SK-N-SH (cell line): ENCODE data around the gene ADGRG3. TPM values are rescaled to one million over a fixed set of nuclear protein-coding genes. Genes with fewer than 3 reads are reported as not detected.
"Not testable (repeated sequence)": the region's sequence is repeated elsewhere in the genome, so short reads cannot be mapped to it uniquely, and the experiment has no call there.

Experiments
- CTCF ChIA-PET: fragments of 300-600, 350-600 bp; formaldehyde crosslinking; extraction: SDS; loops from one replicate; lab custom pipeline; 2021; lab: Yijun Ruan, JAX
- POLR2A ChIA-PET: fragments of 350-600 bp; sonication (Branson Sonifier 250); formaldehyde crosslinking; extraction: SDS; loops from one replicate; lab custom pipeline; 2020; ENCODE audit warnings: antibody characterized with exemption, inconsistent platforms; lab: Yijun Ruan, JAX
- DNase-seq: peaks from one replicate; pipeline ENCODE4 v3.0.0; 2012
- H2AFZ ChIP-seq: fragments of 200-600 bp; sonication (generic); 2 replicates; pipeline ENCODE4 v1.8.1; 2016; ENCODE audit warnings: antibody characterized with exemption, mild to moderate bottlenecking, low read depth
- H3F3A ChIP-seq: fragments of 200-600 bp; sonication (generic); replicated peaks from 2 replicates; pipeline ENCODE3; 2016; ENCODE audit warnings: antibody characterized with exemption, mild to moderate bottlenecking; ENCODE audit not compliant: insufficient read depth
- H3K27ac ChIP-seq, 2 experiments: fragments of 200-500 bp in 1 of 2; fragments of 200-600 bp in 1 of 2; sonication (Bioruptor generic) in 1 of 2; sonication (generic), shearing (Covaris generic) in 1 of 2; 2 replicates each; pipeline versions ENCODE4 v1.5.1 to v1.6.1; 2014 to 2016; ENCODE audit warnings: low read depth in 2 of 2, inconsistent platforms in 1 of 2, low read length in 1 of 2, mild to moderate bottlenecking in 1 of 2, mixed read lengths in 1 of 2
- H3K27me3 ChIP-seq: fragments of 200-600 bp; sonication (generic), shearing (Covaris generic); 2 replicates; pipeline ENCODE4 v1.6.1; 2016; ENCODE audit warnings: mixed run types; ENCODE audit not compliant: insufficient read depth
- H3K36me3 ChIP-seq, 2 experiments: fragments of 200-500 bp in 1 of 2; fragments of 200-600 bp in 1 of 2; sonication (Bioruptor generic) in 1 of 2; sonication (generic) in 1 of 2; replicated peaks in 1 of 2; 2 replicates each; pipeline versions ENCODE3 to v1.5.1; 2014 to 2016; ENCODE audit warnings: low read length in 1 of 2, mild to moderate bottlenecking in 1 of 2; ENCODE audit not compliant: insufficient read depth in 2 of 2, control insufficient read depth in 1 of 2
- H3K4me1 ChIP-seq, 2 experiments: fragments of 200-500 bp in 1 of 2; fragments of 200-600 bp in 1 of 2; sonication (Bioruptor generic) in 1 of 2; sonication (generic), shearing (Covaris generic) in 1 of 2; 2 replicates each; pipeline versions ENCODE4 v1.5.1 to v1.6.1; 2014 to 2016; ENCODE audit warnings: low read depth in 1 of 2, low read length in 1 of 2, mixed run types in 1 of 2; ENCODE audit not compliant: insufficient read depth in 2 of 2, control insufficient read depth in 1 of 2
- H3K4me2 ChIP-seq: fragments of 200-600 bp; sonication (generic), shearing (Covaris generic); 2 replicates; pipeline ENCODE4 v1.6.1; 2017; ENCODE audit warnings: mixed run types
- H3K4me3 ChIP-seq, 2 experiments: fragments of 200-500 bp in 1 of 2; fragments of 200-600 bp in 1 of 2; sonication (Bioruptor generic) in 1 of 2; sonication (generic), shearing (Covaris generic) in 1 of 2; 2 replicates each; pipeline versions ENCODE4 v1.5.1 to v1.8.1; 2014 to 2016; ENCODE audit warnings: low read depth in 2 of 2, inconsistent platforms in 1 of 2, low read length in 1 of 2, mild to moderate bottlenecking in 1 of 2, mixed read lengths in 1 of 2, moderate library complexity in 1 of 2
- H3K79me2 ChIP-seq: fragments of 200-600 bp; sonication (generic); 2 replicates; pipeline ENCODE4 v1.8.1; 2017; ENCODE audit warnings: mild to moderate bottlenecking; ENCODE audit not compliant: insufficient read depth
- H3K9ac ChIP-seq: fragments of 200-600 bp; sonication (generic); 2 replicates; pipeline ENCODE4 v1.6.1; 2017; ENCODE audit warnings: mixed run types
- H3K9me2 ChIP-seq: fragments of 200-600 bp; sonication (generic); 2 replicates; pipeline ENCODE4 v1.6.1; 2017; ENCODE audit warnings: mixed run types
- H3K9me3 ChIP-seq: fragments of 200-600 bp; sonication (generic); 2 replicates; pipeline ENCODE4 v1.6.1; 2017; ENCODE audit warnings: mixed run types, mild to moderate bottlenecking, moderate library complexity
- H4K20me1 ChIP-seq: fragments of 200-600 bp; sonication (generic); 2 replicates; pipeline ENCODE4 v1.6.1; 2017; ENCODE audit warnings: mild to moderate bottlenecking, mixed run types; ENCODE audit not compliant: insufficient read depth
- CTCF ChIP-seq: fragments of 200-600 bp; sonication (generic); IDR thresholded peaks from 2 replicates; pipeline ENCODE4 v1.6.1; 2017; ENCODE audit warnings: antibody characterized with exemption, mild to moderate bottlenecking, moderate library complexity
- ELF1 ChIP-seq: IDR thresholded peaks from 2 replicates; pipeline ENCODE4 v1.4.0; 2012
- FOXJ3 ChIP-seq: sonication (generic); formaldehyde crosslinking; IDR thresholded peaks from 2 replicates; pipeline ENCODE4 v1.5.1; 2020; ENCODE audit warnings: mild to moderate bottlenecking, missing genetic modification reagents
- GABPA ChIP-seq: IDR thresholded peaks from 2 replicates; pipeline ENCODE4 v1.4.0; 2012; ENCODE audit warnings: low read depth, mild to moderate bottlenecking
- JUND ChIP-seq: IDR thresholded peaks from 2 replicates; pipeline ENCODE4 v1.4.0; 2012
- MEF2A ChIP-seq: IDR thresholded peaks from 2 replicates; pipeline ENCODE4 v1.4.0; 2012; ENCODE audit warnings: low read depth, borderline replicate concordance
- NFIC ChIP-seq: IDR thresholded peaks from 2 replicates; pipeline ENCODE4 v1.4.0; 2012; ENCODE audit warnings: borderline replicate concordance
- RAD21 ChIP-seq: IDR thresholded peaks from 2 replicates; pipeline ENCODE4 v1.6.1; 2012; ENCODE audit warnings: mild to moderate bottlenecking, low read length
- SIN3A ChIP-seq: IDR thresholded peaks from 2 replicates; pipeline ENCODE4 v1.6.1; 2012; ENCODE audit warnings: low read depth, mild to moderate bottlenecking, low read length, moderate library complexity, borderline replicate concordance
- TAF1 ChIP-seq: IDR thresholded peaks from 2 replicates; pipeline ENCODE4 v1.6.1; 2012; ENCODE audit warnings: low read depth, mild to moderate bottlenecking, low read length, moderate library complexity, borderline replicate concordance
- TCF12 ChIP-seq: IDR thresholded peaks from 2 replicates; pipeline ENCODE4 v1.4.0; 2012
- TEAD4 ChIP-seq: IDR thresholded peaks from 2 replicates; pipeline ENCODE4 v1.4.0; 2012; ENCODE audit warnings: mild to moderate bottlenecking, borderline replicate concordance; ENCODE audit not compliant: insufficient read depth
- ZBTB33 ChIP-seq: IDR thresholded peaks from 2 replicates; pipeline ENCODE4 v1.4.0; 2012; ENCODE audit warnings: low read depth, borderline replicate concordance
- WGBS: methylation state at CpG from one replicate; pipeline ENCODE4 v1.1.6; 2017; ENCODE audit warnings: low lambda C conversion rate; 5-methylcytosine and 5-hydroxymethylcytosine counted together
- polyA plus RNA-seq, 3 experiments: library from polyadenylated mRNA; depleted of rRNA; stranded (reverse); fragments of >200 nt; gene quantifications; 2 replicates each; pipeline ENCODE4 v1.2.3, GENCODE V29; 2012
- TF ChIP-seq, protein P1 (sequence below): fragments of 150-350 bp; IDR thresholded peaks from 2 replicates; pipeline ENCODE4 v1.6.1; 2017; ENCODE audit warnings: antibody characterized with exemption, low read length, low read depth, borderline replicate concordance
- TF ChIP-seq, protein P2 (sequence below): IDR thresholded peaks from 2 replicates; pipeline ENCODE4 v1.4.0; 2012; ENCODE audit warnings: low read depth, borderline replicate concordance

ADGRG3 gene
- polyA plus RNA-seq, 1 of the 3 experiments (the other 2 are of a cell fraction), result not detected

- ChIA-PET POLR2A (no interaction called here), CTCF (no interaction called here)
- Histone ChIP-seq H4K20me1 (no peaks in the 10 kb centered on the region), H3K36me3 (no peaks in the 10 kb centered on the region), H2AFZ (no peak overlapping the region), H3K9ac (no peak overlapping the region), H3K4me2 (no peak overlapping the region), H3K27me3 (no peaks in the 10 kb centered on the region; the same call in 1 of the 2 replicates), H3K4me1 (no peaks in the 10 kb centered on the region), H3F3A (peaks cover 5% of the 10 kb centered on the region), H3K9me3 (no peaks in the 10 kb centered on the region), H3K4me3 (no peak overlapping the region), H3K27ac (no peak overlapping the region), H3K79me2 (peaks cover 1% of the 10 kb centered on the region; the same call in 1 of the 2 replicates), H3K9me2 (no peaks in the 10 kb centered on the region)
- no peak for TF ChIP-seq TCF12
- no peak for TF ChIP-seq TAF1
- no peak for TF ChIP-seq NFIC
- TF ChIP-seq CTCF, result no peak
- TF ChIP-seq TEAD4, result no peak
- no peak for TF ChIP-seq RAD21
- no peak for DNase-seq
- WGBS, result 40% methylated on average over 1 of the region's 1 CpG
Measured at GRCh38 chr16:57729182-57729484, 61.0 kb downstream of the ADGRG3 start.

GRCh38 chr16:57729852-57730251, 61.7 kb downstream of the ADGRG3 start:
- H3K4me2 ChIP-seq, H3K9me2 ChIP-seq, POLR2A ChIA-PET, H3F3A ChIP-seq, H3K4me1 ChIP-seq, H3K4me3 ChIP-seq, H3K27me3 ChIP-seq, H4K20me1 ChIP-seq, H2AFZ ChIP-seq, H3K79me2 ChIP-seq, H3K9me3 ChIP-seq, H3K27ac ChIP-seq, DNase-seq, H3K36me3 ChIP-seq, H3K9ac ChIP-seq: not testable (repeated sequence)
- 59% methylated on average over 6 of the region's 6 CpGs for WGBS
- CTCF ChIA-PET, result interaction anchor here (0.7 kb wide), 1 partner anchor 154 kb away, joined by 3 read pairs; no protein-coding TSS in a partner anchor

DNA sequence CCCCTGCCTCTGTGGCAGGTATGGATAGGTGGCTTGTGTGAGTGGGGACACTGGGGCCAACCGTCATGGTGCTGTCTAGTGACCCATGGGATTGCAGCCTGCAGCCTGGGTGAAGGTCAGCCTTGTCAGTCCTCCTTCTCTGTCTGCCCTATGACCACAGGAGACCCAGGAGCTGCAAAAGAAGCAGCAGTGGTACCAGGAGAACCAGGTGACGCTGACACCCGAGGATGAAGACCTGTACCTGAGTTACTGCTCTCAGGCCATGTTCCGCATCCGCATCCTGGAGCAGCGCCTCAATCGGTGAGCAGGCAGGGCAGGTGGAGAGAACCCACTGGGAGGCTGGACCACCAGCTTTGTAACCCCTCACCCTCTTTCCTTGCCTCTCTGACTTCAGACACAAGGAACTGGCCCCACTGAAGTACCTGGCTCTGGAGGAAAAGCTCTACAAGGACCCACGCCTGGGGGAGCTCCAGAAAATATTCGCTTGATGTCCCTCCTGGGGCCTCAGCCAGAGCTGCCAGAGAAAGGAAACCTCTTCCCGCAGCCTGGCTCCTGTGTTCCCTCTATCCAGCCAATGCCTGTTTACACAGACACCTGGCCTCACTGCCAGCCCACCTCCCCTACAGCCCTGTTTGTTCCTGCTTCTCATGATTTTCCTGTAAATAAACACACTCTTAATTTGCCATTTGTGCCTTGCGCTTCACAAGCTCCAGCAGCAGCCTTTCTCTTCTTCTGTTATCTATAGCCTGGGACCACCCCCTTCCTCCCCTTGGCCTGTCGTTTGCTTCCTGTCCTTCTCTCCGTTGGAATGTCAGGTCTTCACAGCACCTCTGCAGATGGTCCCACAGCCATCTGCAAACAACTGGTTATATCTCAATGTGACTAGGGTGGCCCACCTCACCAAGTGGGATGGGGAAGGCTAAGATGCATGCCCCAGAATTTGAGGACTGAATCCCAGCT, 62.9 kb downstream of the ADGRG3 start:
- Histone ChIP-seq H3K27me3 (no peaks in the 10 kb centered on the region; the same call in 1 of the 2 replicates), H4K20me1 (no peaks in the 10 kb centered on the region), H3K4me1 (no peaks in the 10 kb centered on the region; a peak in 1 of 4 replicates), H3K36me3 (no peaks in the 10 kb centered on the region), H2AFZ (no peak overlapping the region), H3K27ac (no peak overlapping the region), H3K4me3 (no peak overlapping the region), H3K9me3 (no peaks in the 10 kb centered on the region), H3K79me2 (peaks cover 9% of the 10 kb centered on the region; the same call in 1 of the 2 replicates), H3K4me2 (no peak overlapping the region), H3K9ac (no peak overlapping the region), H3F3A (peaks cover 5% of the 10 kb centered on the region), H3K9me2 (no peaks in the 10 kb centered on the region)
- ChIA-PET POLR2A (no interaction called here), CTCF (interaction anchor here (0.7 to 1.2 kb wide), 2 partner anchors 66 to 155 kb away, joined by 3 read pairs; no protein-coding TSS in a partner anchor)
- whole genome bisulfite sequencing, result 68% methylated on average over 11 of the region's 13 CpGs
- no peak for DNase-seq
- TF ChIP-seq ELF1, result no peak
- TF ChIP-seq, protein P1, sequence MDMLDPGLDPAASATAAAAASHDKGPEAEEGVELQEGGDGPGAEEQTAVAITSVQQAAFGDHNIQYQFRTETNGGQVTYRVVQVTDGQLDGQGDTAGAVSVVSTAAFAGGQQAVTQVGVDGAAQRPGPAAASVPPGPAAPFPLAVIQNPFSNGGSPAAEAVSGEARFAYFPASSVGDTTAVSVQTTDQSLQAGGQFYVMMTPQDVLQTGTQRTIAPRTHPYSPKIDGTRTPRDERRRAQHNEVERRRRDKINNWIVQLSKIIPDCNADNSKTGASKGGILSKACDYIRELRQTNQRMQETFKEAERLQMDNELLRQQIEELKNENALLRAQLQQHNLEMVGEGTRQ, result no peak
- TF ChIP-seq SIN3A, result no peak
- TF ChIP-seq FOXJ3 (CRISPR knock-in tag), result no peak
- TF ChIP-seq GABPA, result no peak
- TF ChIP-seq MEF2A, result no peak
- TF ChIP-seq, protein P2, sequence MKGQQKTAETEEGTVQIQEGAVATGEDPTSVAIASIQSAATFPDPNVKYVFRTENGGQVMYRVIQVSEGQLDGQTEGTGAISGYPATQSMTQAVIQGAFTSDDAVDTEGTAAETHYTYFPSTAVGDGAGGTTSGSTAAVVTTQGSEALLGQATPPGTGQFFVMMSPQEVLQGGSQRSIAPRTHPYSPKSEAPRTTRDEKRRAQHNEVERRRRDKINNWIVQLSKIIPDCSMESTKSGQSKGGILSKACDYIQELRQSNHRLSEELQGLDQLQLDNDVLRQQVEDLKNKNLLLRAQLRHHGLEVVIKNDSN, result no peak
- no peak for TF ChIP-seq JUND
- TF ChIP-seq ZBTB33, result no peak
